PC-3 (cell line): ENCODE results near the gene SPEM1. TPM values are rescaled to one million over a fixed set of nuclear protein-coding genes. Genes with fewer than 3 reads are reported as not detected.

Experiments used
- ATAC-seq: fragments of 200-7000 bp; cut with Tn5 transposase; 2 replicates; pipeline ENCODE4 v1.9.1; 2020; ENCODE audit warnings: mild to moderate bottlenecking, moderate library complexity
- BruUV-seq: library from RNA; stranded (reverse); fragments of 400-500 nt; replicated peaks from 2 replicates; lab custom pipeline; 2021; lab: Mats Ljungman, UMichigan
- CTCF ChIA-PET: fragments of 300-600 bp; sonication (Branson Sonifier 250); formaldehyde crosslinking; loops from one replicate; lab custom pipeline; 2022; ENCODE audit warnings: antibody characterized with exemption; lab: Charles Lee
- POLR2A ChIA-PET: fragments of 300-600 bp; sonication (Branson Sonifier 250); formaldehyde crosslinking; loops from one replicate; lab custom pipeline; 2022; ENCODE audit warnings: antibody characterized with exemption; ENCODE audit not compliant: unreplicated experiment; lab: Charles Lee
- DNase-seq: peaks from one replicate; pipeline ENCODE4 v3.0.0-alpha.2; 2015
- H2AFZ ChIP-seq: fragments of 300-600 bp; sonication (generic); 2 replicates; pipeline ENCODE4 v1.6.0; 2016; ENCODE audit warnings: antibody characterized with exemption, low read length
- H3F3A ChIP-seq: fragments of 300-600 bp; sonication (generic); one replicate; pipeline ENCODE4 v1.6.0; 2017; ENCODE audit warnings: antibody characterized with exemption, low read length, control low read depth, mild to moderate bottlenecking; ENCODE audit not compliant: unreplicated experiment
- H3K27ac ChIP-seq: fragments of 300-600 bp; sonication (generic); 2 replicates; pipeline ENCODE4 v1.5.1; 2016; ENCODE audit warnings: mild to moderate bottlenecking, low read length
- H3K27me3 ChIP-seq: fragments of 300-600 bp; sonication (generic); 2 replicates; pipeline ENCODE4 v1.6.1; 2016; ENCODE audit warnings: low read length, mixed read lengths
- H3K36me3 ChIP-seq: fragments of 300-600 bp; sonication (generic); 2 replicates; pipeline ENCODE4 v1.6.1; 2016; ENCODE audit warnings: low read depth, mixed run types, low read length, mixed read lengths
- H3K4me1 ChIP-seq: fragments of 300-600 bp; sonication (generic); 2 replicates; pipeline ENCODE4 v1.5.1; 2016; ENCODE audit warnings: low read length; ENCODE audit not compliant: insufficient read depth
- H3K4me2 ChIP-seq: fragments of 300-600 bp; sonication (generic); 2 replicates; pipeline ENCODE4 v1.6.0; 2016; ENCODE audit warnings: low read length
- H3K4me3 ChIP-seq: fragments of 300-600 bp; sonication (generic); 2 replicates; pipeline ENCODE4 v1.5.1; 2016; ENCODE audit warnings: mild to moderate bottlenecking, low read length, mixed read lengths
- H3K79me2 ChIP-seq: fragments of 300-600 bp; sonication (generic); 2 replicates; pipeline ENCODE4 v1.6.1; 2017; ENCODE audit warnings: low read length, mixed read lengths
- H3K9ac ChIP-seq: fragments of 300-600 bp; sonication (generic); 2 replicates; pipeline ENCODE4 v1.6.0; 2016; ENCODE audit warnings: mild to moderate bottlenecking, low read length
- H3K9me2 ChIP-seq: fragments of 300-600 bp; sonication (generic); replicated peaks from 2 replicates; pipeline ENCODE4 v1.6.1; 2016; ENCODE audit warnings: mixed run types, low read length, mixed read lengths
- H3K9me3 ChIP-seq: fragments of 300-600 bp; sonication (generic); 2 replicates; pipeline ENCODE4 v1.6.1; 2016; ENCODE audit warnings: low read length, mixed read lengths
- H4K20me1 ChIP-seq: fragments of 300-600 bp; sonication (generic); 2 replicates; pipeline ENCODE4 v1.6.1; 2016; ENCODE audit warnings: low read length, mixed read lengths
- EZH2 ChIP-seq: fragments of 300-600 bp; sonication (generic); IDR thresholded peaks from one replicate; pipeline ENCODE4 v1.6.1; 2017; ENCODE audit warnings: antibody characterized with exemption, mild to moderate bottlenecking, low read length; ENCODE audit not compliant: unreplicated experiment
- EZH2phosphoT487 ChIP-seq: fragments of 300-600 bp; sonication (generic); IDR thresholded peaks from 2 replicates; pipeline ENCODE4 v1.6.1; 2018; ENCODE audit warnings: mild to moderate bottlenecking, antibody characterized with exemption, low read length, borderline replicate concordance
- intact Hi-C: fragments of 100-400 bp; cut with micrococcal nuclease; formaldehyde crosslinking; loops from 2 replicates; pipeline ENCODE4 v1.9.0; 2023
- total RNA-seq: library from RNA; depleted of rRNA; stranded (reverse); fragments of >200 nt; gene quantifications from 2 replicates; pipeline ENCODE4 v1.2.3, GENCODE V29; 2014
- TF ChIP-seq, protein P1 (sequence below): fragments of 300-600 bp; sonication (generic); conservative IDR thresholded peaks from 2 replicates; pipeline ENCODE4 v1.5.1; 2017; ENCODE audit warnings: antibody characterized with exemption, low read depth, mild to moderate bottlenecking, low read length

SPEM1 gene
- total RNA-seq, 1 experiment from 2014 or later: not detected

GRCh38 chr17:7408863-7409262 lies 11.3 kb upstream of the SPEM1 start:
- Histone ChIP-seq H3K27ac (no peak overlapping the region), H3K9me2 (no peaks in the 10 kb centered on the region), H3K79me2 (no peaks in the 10 kb centered on the region), H3K4me2 (no peak overlapping the region), H3K36me3 (no peaks in the 10 kb centered on the region), H3F3A (no peaks in the 10 kb centered on the region), H3K9me3 (no peaks in the 10 kb centered on the region), H2AFZ (no peak overlapping the region), H3K9ac (no peak overlapping the region), H3K4me3 (no peak overlapping the region), H3K27me3 (no peaks in the 10 kb centered on the region), H4K20me1 (no peaks in the 10 kb centered on the region), H3K4me1 (peaks cover 4% of the 10 kb centered on the region; the same call in 1 of the 2 replicates)
- TF ChIP-seq, protein P1, sequence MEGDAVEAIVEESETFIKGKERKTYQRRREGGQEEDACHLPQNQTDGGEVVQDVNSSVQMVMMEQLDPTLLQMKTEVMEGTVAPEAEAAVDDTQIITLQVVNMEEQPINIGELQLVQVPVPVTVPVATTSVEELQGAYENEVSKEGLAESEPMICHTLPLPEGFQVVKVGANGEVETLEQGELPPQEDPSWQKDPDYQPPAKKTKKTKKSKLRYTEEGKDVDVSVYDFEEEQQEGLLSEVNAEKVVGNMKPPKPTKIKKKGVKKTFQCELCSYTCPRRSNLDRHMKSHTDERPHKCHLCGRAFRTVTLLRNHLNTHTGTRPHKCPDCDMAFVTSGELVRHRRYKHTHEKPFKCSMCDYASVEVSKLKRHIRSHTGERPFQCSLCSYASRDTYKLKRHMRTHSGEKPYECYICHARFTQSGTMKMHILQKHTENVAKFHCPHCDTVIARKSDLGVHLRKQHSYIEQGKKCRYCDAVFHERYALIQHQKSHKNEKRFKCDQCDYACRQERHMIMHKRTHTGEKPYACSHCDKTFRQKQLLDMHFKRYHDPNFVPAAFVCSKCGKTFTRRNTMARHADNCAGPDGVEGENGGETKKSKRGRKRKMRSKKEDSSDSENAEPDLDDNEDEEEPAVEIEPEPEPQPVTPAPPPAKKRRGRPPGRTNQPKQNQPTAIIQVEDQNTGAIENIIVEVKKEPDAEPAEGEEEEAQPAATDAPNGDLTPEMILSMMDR: no peak
- TF ChIP-seq EZH2: no peak
- no peak for TF ChIP-seq EZH2phosphoT487
- CTCF ChIA-PET: no interaction called here
- POLR2A ChIA-PET: no interaction called here
- intact Hi-C loops: no loop called here
- ATAC-seq: no peak
- BruUV-seq: no TSS peak
- no peak for DNase-seq

DNA sequence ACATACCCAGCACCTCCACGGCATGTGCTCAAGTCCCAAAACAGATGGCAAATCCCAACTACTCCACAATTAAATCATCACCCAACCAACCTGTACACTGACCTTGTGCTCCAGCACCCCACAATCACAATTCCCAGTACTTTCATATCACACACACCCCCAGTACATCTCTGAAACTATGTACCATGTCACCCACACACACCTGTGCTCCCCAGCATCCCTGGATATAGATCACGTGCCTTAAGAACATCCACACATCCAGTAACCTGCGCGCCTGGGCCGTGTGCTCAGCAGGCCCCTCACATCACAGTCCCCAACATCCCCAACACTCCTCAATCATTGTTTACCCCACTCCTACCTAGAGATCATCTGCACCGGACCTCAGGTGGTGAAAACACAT lies 10.4 kb upstream of the SPEM1 start:
- Histone ChIP-seq H3K9ac (no peak overlapping the region), H3K36me3 (no peaks in the 10 kb centered on the region), H3K4me1 (peaks cover 4% of the 10 kb centered on the region; the same call in 1 of the 2 replicates), H3K27me3 (no peaks in the 10 kb centered on the region), H3K79me2 (no peaks in the 10 kb centered on the region), H3K27ac (no peak overlapping the region), H3K4me2 (no peak overlapping the region), H4K20me1 (no peaks in the 10 kb centered on the region), H3F3A (no peaks in the 10 kb centered on the region), H3K4me3 (no peak overlapping the region), H3K9me2 (no peaks in the 10 kb centered on the region), H2AFZ (no peak overlapping the region), H3K9me3 (no peaks in the 10 kb centered on the region)
- TF ChIP-seq EZH2 (no peak), EZH2phosphoT487 (no peak)
- TF ChIP-seq, protein P1: no peak
- CTCF ChIA-PET: no interaction called here
- DNase-seq: no peak
- BruUV-seq: no TSS peak
- POLR2A ChIA-PET: no interaction called here
- intact Hi-C loops: no loop called here
- ATAC-seq: no peak

- Histone ChIP-seq H2AFZ (no peak overlapping the region), H3K36me3 (no peaks in the 10 kb centered on the region), H3F3A (no peaks in the 10 kb centered on the region), H3K27me3 (no peaks in the 10 kb centered on the region), H3K9me3 (no peaks in the 10 kb centered on the region), H3K9ac (no peak overlapping the region), H3K4me2 (no peak overlapping the region), H4K20me1 (no peaks in the 10 kb centered on the region), H3K4me1 (peaks cover 1% of the 10 kb centered on the region; the same call in 1 of the 2 replicates), H3K79me2 (no peaks in the 10 kb centered on the region), H3K4me3 (no peak overlapping the region), H3K27ac (no peak overlapping the region), H3K9me2 (no peaks in the 10 kb centered on the region)
- DNase-seq (no peak), ATAC-seq (no peak)
- TF ChIP-seq, protein P1: no peak
- TF ChIP-seq EZH2phosphoT487 (no peak), EZH2 (no peak)
- ChIA-PET POLR2A (no interaction called here), CTCF (no interaction called here)
- intact Hi-C loops: no loop called here
- BruUV-seq: no TSS peak
Observed at GRCh38 chr17:7410634-7411426, 9.3 kb upstream of the SPEM1 start.
